Left renal pelvis (tissue), 4 donors: ENCODE measurements around the gene KRTAP5-10. TPM values are rescaled to one million over a fixed set of nuclear protein-coding genes. Genes with fewer than 3 reads are reported as not detected.
A peak's percentile ranks its signal among the peaks of the same experiment; 100 is the strongest.
"Not testable (repeated sequence)": the region's sequence is repeated elsewhere in the genome, so short reads cannot be mapped to it uniquely, and the experiment has no call there.

Experiments
- DNase-seq, 4 donors: peaks; one replicate each; pipeline ENCODE4 v3.0.0-alpha.2; 2013; ENCODE audit warnings: low read depth in 4 of 4, low spot score in 3 of 4
- polyA plus RNA-seq, 4 donors: library from polyadenylated mRNA; unstranded; fragments of 120-200 nt; gene quantifications; one replicate each; pipeline ENCODE4 v1.2.1, GENCODE V29; 2013; ENCODE audit not compliant: insufficient read length in 4 of 4

The KRTAP5-10 gene
- polyA plus RNA-seq = under 1 TPM in 2 of 4 donors, not detected in 2; 0.20 to 0.26 TPM

GRCh38 chr11:71565263-71565662 is at the start of gene KRTAP5-10:
KRTAP5-10 (plus strand) TSS chr11:71565563; CDS start chr11:71565588, 25 bp downstream.
- no peak for DNase-seq

GRCh38 chr11:71518506-71519471 is 46.6 kb upstream of the KRTAP5-10 start:
- no peak for DNase-seq

- DNase-seq = no peak
These were observed 45.8 kb upstream of the KRTAP5-10 start for GRCh38 chr11:71519546-71519945.

GRCh38 chr11:71525188-71525937 is 40.0 kb upstream of the KRTAP5-10 start:
- no peak for DNase-seq

GRCh38 chr11:71525938-71526495 is 39.3 kb upstream of the KRTAP5-10 start:
- no peak for DNase-seq

GRCh38 chr11:71526796-71527575 is 38.4 kb upstream of the KRTAP5-10 start, which contains the start of gene KRTAP5-7:
KRTAP5-7 (plus strand) TSS chr11:71527267; CDS start chr11:71527301, 34 bp downstream.
- DNase-seq = not testable (repeated sequence)

- no peak for DNase-seq
These were observed 37.7 kb upstream of the KRTAP5-10 start for GRCh38 chr11:71527576-71528210.

GRCh38 chr11:71530602-71531001 is 34.8 kb upstream of the KRTAP5-10 start:
- DNase-seq = peak in 1 of 4 donors; percentile 9

GRCh38 chr11:71532036-71532610 is 33.2 kb upstream of the KRTAP5-10 start:
- no peak for DNase-seq

GRCh38 chr11:71534711-71535608 is 30.4 kb upstream of the KRTAP5-10 start:
- not testable (repeated sequence) for DNase-seq

GRCh38 chr11:71535825-71536224 is 29.5 kb upstream of the KRTAP5-10 start:
- no peak for DNase-seq

- no peak for DNase-seq
These were observed 27.8 kb upstream of the KRTAP5-10 start for GRCh38 chr11:71537537-71537936.

- not testable (repeated sequence) for DNase-seq
These were observed 27.2 kb upstream of the KRTAP5-10 start, which contains the start of gene KRTAP5-8 for GRCh38 chr11:71537977-71538665. KRTAP5-8 (plus strand) TSS chr11:71538025; CDS start chr11:71538056, 31 bp downstream.

- no peak for DNase-seq
These were observed 26.7 kb upstream of the KRTAP5-10 start for GRCh38 chr11:71538666-71538990.

GRCh38 chr11:71539017-71539416 is 26.3 kb upstream of the KRTAP5-10 start:
- DNase-seq = no peak

GRCh38 chr11:71539971-71540370 is 25.4 kb upstream of the KRTAP5-10 start:
- not testable (repeated sequence) for DNase-seq

- DNase-seq = not testable (repeated sequence)
These were observed 24.6 kb upstream of the KRTAP5-10 start for GRCh38 chr11:71540521-71541304.
